Fibroblast of pulmonary artery (primary cell): ENCODE data around the gene SYCP1.
"Not testable (repeated sequence)": the region's sequence is repeated elsewhere in the genome, so short reads cannot be mapped to it uniquely, and the experiment has no call there.

ENCODE experiments used
- DNase-seq: peaks from one replicate; pipeline ENCODE4 v3.0.0-alpha.2; 2010; ENCODE audit warnings: low read depth
- H3K4me3 ChIP-seq: replicated peaks from 2 replicates; pipeline ENCODE4 v1.5.1; 2011; ENCODE audit warnings: low read depth, mild to moderate bottlenecking, control low read depth, low read length, moderate library complexity
- CTCF ChIP-seq: IDR thresholded peaks from 2 replicates; pipeline ENCODE4 v1.5.1; 2011; ENCODE audit warnings: mild to moderate bottlenecking, control low read depth, low read length, inconsistent platforms; ENCODE audit errors: missing control alignments

Gene SYCP1

GRCh38 chr1:114854693-114855320, at the start of gene SYCP1:
Gene SYCP1 (plus strand): TSS chr1:114854863. CDS start chr1:114855465, 602 bp downstream.
- no peak within 1 kb of the TSS for H3K4me3 ChIP-seq

GRCh38 chr1:114819869-114820268, 34.8 kb upstream of the SYCP1 start:
- H3K4me3 ChIP-seq = no peak overlapping the region
- TF ChIP-seq CTCF = no peak
- no peak for DNase-seq

More at GRCh38 chr1:114854693-114855320, at the start of gene SYCP1:
- no peak for TF ChIP-seq CTCF
- DNase-seq = no peak

GRCh38 chr1:114820392-114820791, 34.3 kb upstream of the SYCP1 start:
- no peak for DNase-seq
- no peak for TF ChIP-seq CTCF

GRCh38 chr1:114821978-114822377, 32.7 kb upstream of the SYCP1 start:
- no peak overlapping the region for H3K4me3 ChIP-seq
- TF ChIP-seq CTCF = no peak
- no peak for DNase-seq

More at GRCh38 chr1:114820392-114820791, 34.3 kb upstream of the SYCP1 start:
- no peak overlapping the region for H3K4me3 ChIP-seq

- TF ChIP-seq CTCF = no peak
- no peak overlapping the region for H3K4me3 ChIP-seq
- peak; percentile 2 for DNase-seq
Observed at GRCh38 chr1:114828251-114828650, 26.4 kb upstream of the SYCP1 start.

- not testable (repeated sequence) for DNase-seq
Observed at GRCh38 chr1:114830075-114830474, 24.6 kb upstream of the SYCP1 start.

GRCh38 chr1:114831276-114831994, 23.2 kb upstream of the SYCP1 start:
- no peak overlapping the region for H3K4me3 ChIP-seq
- DNase-seq = no peak

More at GRCh38 chr1:114830075-114830474, 24.6 kb upstream of the SYCP1 start:
- not testable (repeated sequence) for H3K4me3 ChIP-seq

More at GRCh38 chr1:114831276-114831994, 23.2 kb upstream of the SYCP1 start:
- TF ChIP-seq CTCF = no peak
